ENCODE data around the gene CYGB. TPM values are rescaled to one million over a fixed set of nuclear protein-coding genes. Genes with fewer than 3 reads are reported as not detected.

CYGB gene
- total and polyA plus RNA-seq, 2 of the 13 experiments (the other 11 are each of a cell fraction or from before 2014, with no cell fraction given), result 18.9 to 27.1 TPM

- TF ChIP-seq ZNF646 (CRISPR knock-in tag; IDR thresholded peaks at IDR 0.05), result no peak
- peak; percentile 87 for TF ChIP-seq HIC2 (CRISPR knock-in tag; IDR thresholded peaks at IDR 0.05; ENCODE audit: low read depth)
- TF ChIP-seq MAFK (conservative IDR thresholded peaks at IDR 0.05 in 1 of 2, IDR thresholded peaks at IDR 0.05 in 1 of 2; ENCODE audit: low read length in 2 of 2), result no peak
- TF ChIP-seq NCOA1 (CRISPR knock-in tag; IDR thresholded peaks at IDR 0.05), result 0 out of 2 replicates have a peak, but pooled peaks have one; percentile 37
- TF ChIP-seq POGZ (CRISPR knock-in tag; IDR thresholded peaks at IDR 0.05), result 0 out of 2 replicates have a peak, but pooled peaks have one; percentile 29
- peak; percentile 13; the same call in 1 of the 2 replicates for TF ChIP-seq FOSL2 (CRISPR knock-in tag; IDR thresholded peaks at IDR 0.05)
- peak; percentile 47 for TF ChIP-seq ELF3 (CRISPR knock-in tag; IDR thresholded peaks at IDR 0.05)
- peak; percentile 73 for TF ChIP-seq ZNF687 (CRISPR knock-in tag; IDR thresholded peaks at IDR 0.05)
- TF ChIP-seq KLF16 (CRISPR knock-in tag; IDR thresholded peaks at IDR 0.05), result 0 out of 4 replicates have a peak, but pooled peaks of 1 of the 2 experiments have one; percentile 48
- peak; percentile 59; the same call in 1 of the 2 replicates for TF ChIP-seq ZNF281 (CRISPR knock-in tag; IDR thresholded peaks at IDR 0.05; ENCODE audit: borderline replicate concordance)
- no peak for TF ChIP-seq ZNF33B (CRISPR knock-in tag; IDR thresholded peaks at IDR 0.05)
These were observed 48.4 kb upstream of the CYGB start, which contains the start of gene ST6GALNAC2 (continued) for GRCh38 chr17:76585649-76586593.
